Hepatocyte (in vitro differentiated cells): ENCODE results near the gene CTNNA3.

Experiments
- CTCF ChIP-seq: fragments of 200-600 bp; sonication (generic); IDR thresholded peaks from 2 replicates; pipeline ENCODE4 v1.5.1; 2016; ENCODE audit warnings: antibody characterized with exemption, mild to moderate bottlenecking; ENCODE audit not compliant: poor library complexity
- EZH2 ChIP-seq: fragments of 200-600 bp; sonication (generic); IDR thresholded peaks from 2 replicates; pipeline ENCODE4 v1.6.1; 2016; ENCODE audit warnings: antibody characterized with exemption, mild to moderate bottlenecking, borderline replicate concordance

- no peak for TF ChIP-seq CTCF
- TF ChIP-seq EZH2, result no peak
Measured at GRCh38 chr10:66365686-66366085, 1330.3 kb downstream of the CTNNA3 start.
